H9 (cell line): ENCODE results near the gene PRICKLE1. TPM values are rescaled to one million over a fixed set of nuclear protein-coding genes. Genes with fewer than 3 reads are reported as not detected.

Source experiments
- DNase-seq: peaks from one replicate; pipeline ENCODE4 v3.0.0-alpha.2; 2017
- H2AFZ ChIP-seq: one replicate; pipeline ENCODE4 v1.6.1; 2013; ENCODE audit warnings: mild to moderate bottlenecking, low read length, control low read depth, moderate library complexity
- H2AK5ac ChIP-seq: 2 replicates; pipeline ENCODE4 v1.6.1; 2013; ENCODE audit warnings: low read length, control low read depth, mixed read lengths; ENCODE audit not compliant: insufficient read length
- H2BK120ac ChIP-seq: one replicate; pipeline ENCODE4 v1.6.1; 2013; ENCODE audit warnings: low read depth, mild to moderate bottlenecking, low read length, control low read depth, inconsistent platforms; ENCODE audit not compliant: poor library complexity, severe bottlenecking
- H2BK12ac ChIP-seq: 2 replicates; pipeline ENCODE4 v1.6.1; 2013; ENCODE audit warnings: low read length, control low read depth, mixed read lengths, low read depth; ENCODE audit not compliant: insufficient read length
- H2BK15ac ChIP-seq: 2 replicates; pipeline ENCODE4 v1.6.1; 2013; ENCODE audit warnings: low read depth, low read length, control low read depth
- H2BK20ac ChIP-seq: one replicate; pipeline ENCODE4 v1.6.1; 2013; ENCODE audit warnings: low read depth, mild to moderate bottlenecking, low read length, control low read depth, inconsistent platforms; ENCODE audit not compliant: poor library complexity, severe bottlenecking
- H2BK5ac ChIP-seq: 2 replicates; pipeline ENCODE4 v1.6.1; 2013; ENCODE audit warnings: low read length, control low read depth, mixed read lengths; ENCODE audit not compliant: insufficient read length
- H3K14ac ChIP-seq: 2 replicates; pipeline ENCODE4 v1.6.1; 2013; ENCODE audit warnings: low read length, control low read depth; ENCODE audit not compliant: insufficient read depth
- H3K18ac ChIP-seq: 2 replicates; pipeline ENCODE4 v1.6.1; 2013; ENCODE audit warnings: low read depth, mild to moderate bottlenecking, mixed read lengths, low read length, control low read depth; ENCODE audit not compliant: insufficient read length
- H3K23ac ChIP-seq: 2 replicates; pipeline ENCODE4 v1.6.1; 2013; ENCODE audit warnings: low read length, control low read depth, mixed read lengths, low read depth; ENCODE audit not compliant: insufficient read length
- H3K23me2 ChIP-seq: 2 replicates; pipeline ENCODE4 v1.6.1; 2013; ENCODE audit warnings: low read depth, mild to moderate bottlenecking, mixed read lengths, low read length, control low read depth; ENCODE audit not compliant: insufficient read length, poor library complexity, severe bottlenecking
- H3K27ac ChIP-seq: 2 replicates; pipeline ENCODE4 v1.5.1; 2013; ENCODE audit warnings: low read length, control low read depth, mixed read lengths, low read depth; ENCODE audit not compliant: insufficient read length
- H3K27me3 ChIP-seq: 2 replicates; pipeline ENCODE4 v1.6.1; 2013; ENCODE audit warnings: low read length, control low read depth, inconsistent platforms; ENCODE audit not compliant: insufficient read depth
- H3K4ac ChIP-seq: 2 replicates; pipeline ENCODE4 v1.6.1; 2013; ENCODE audit warnings: low read depth, mild to moderate bottlenecking, control low read depth, inconsistent platforms, low read length, moderate library complexity
- H3K4me1 ChIP-seq: 2 replicates; pipeline ENCODE4 v1.6.1; 2013; ENCODE audit warnings: low read length, control low read depth, inconsistent platforms; ENCODE audit not compliant: insufficient read depth
- H3K4me2 ChIP-seq: 2 replicates; pipeline ENCODE4 v1.6.1; 2013; ENCODE audit warnings: low read length, control low read depth, mixed read lengths; ENCODE audit not compliant: insufficient read length, insufficient read depth
- H3K56ac ChIP-seq: 2 replicates; pipeline ENCODE4 v1.6.1; 2013; ENCODE audit warnings: low read depth, mild to moderate bottlenecking, mixed read lengths, low read length, control low read depth; ENCODE audit not compliant: insufficient read length
- H3K79me1 ChIP-seq: 2 replicates; pipeline ENCODE4 v1.6.1; 2013; ENCODE audit warnings: low read depth, mild to moderate bottlenecking, moderate library complexity, low read length, control low read depth, inconsistent platforms; ENCODE audit not compliant: insufficient read depth, poor library complexity, severe bottlenecking
- H3K79me2 ChIP-seq: 2 replicates; pipeline ENCODE4 v1.6.1; 2013; ENCODE audit warnings: low read length, control low read depth, inconsistent platforms; ENCODE audit not compliant: insufficient read depth
- H3K9ac ChIP-seq: 2 replicates; pipeline ENCODE4 v1.6.1; 2013; ENCODE audit warnings: low read length, control low read depth, mixed read lengths; ENCODE audit not compliant: insufficient read length; ENCODE audit errors: extremely low read depth
- H3K9me3 ChIP-seq: one replicate; pipeline ENCODE4 v1.6.1; 2013; ENCODE audit warnings: low read depth, low read length, inconsistent platforms; ENCODE audit not compliant: control insufficient read depth
- H3T11ph ChIP-seq: one replicate; pipeline ENCODE4 v1.6.1; 2013; ENCODE audit warnings: mild to moderate bottlenecking, low read length, control low read depth, inconsistent platforms
- H4K20me1 ChIP-seq: one replicate; pipeline ENCODE4 v1.6.1; 2013; ENCODE audit not compliant: control insufficient read depth, insufficient read length, insufficient read depth
- H4K5ac ChIP-seq: 2 replicates; pipeline ENCODE4 v1.6.1; 2013; ENCODE audit warnings: low read depth, mild to moderate bottlenecking, mixed read lengths, low read length, control low read depth; ENCODE audit not compliant: insufficient read length
- H4K8ac ChIP-seq: replicated peaks from 2 replicates; pipeline ENCODE4 v1.6.1; 2013; ENCODE audit warnings: low read length, control low read depth, mixed read lengths, low read depth; ENCODE audit not compliant: insufficient read length
- H4K91ac ChIP-seq: 2 replicates; pipeline ENCODE4 v1.6.1; 2013; ENCODE audit warnings: low read depth, mild to moderate bottlenecking, moderate library complexity, mixed read lengths, low read length, control low read depth; ENCODE audit not compliant: insufficient read length
- H3K27ac Mint-ChIP-seq, 3 experiments: 2 replicates in 2 of 3; 3 replicates in 1 of 3; pipeline ENCODE4 v1.8.0; 2020 to 2021; ENCODE audit warnings: mixed read lengths in 3 of 3, mild to moderate bottlenecking in 1 of 3, moderate library complexity in 1 of 3
- H3K27me3 Mint-ChIP-seq: 2 replicates; pipeline ENCODE4 v1.8.0; 2021; ENCODE audit warnings: low read depth, mild to moderate bottlenecking, moderate library complexity, mixed read lengths
- H3K36me3 Mint-ChIP-seq, 3 experiments: 2 replicates in 2 of 3; 3 replicates in 1 of 3; pipeline ENCODE4 v1.8.0; 2020 to 2021; ENCODE audit warnings: low read depth in 3 of 3, mixed read lengths in 3 of 3; ENCODE audit not compliant: insufficient read depth in 1 of 3
- H3K4me1 Mint-ChIP-seq, 2 experiments: 2 replicates each; pipeline ENCODE4 v1.8.0; 2020; ENCODE audit warnings: mixed read lengths in 2 of 2
- H3K4me3 Mint-ChIP-seq, 2 experiments: 2 replicates in 1 of 2; 3 replicates in 1 of 2; pipeline ENCODE4 v1.8.0; 2020 to 2021; ENCODE audit warnings: mild to moderate bottlenecking in 2 of 2, mixed read lengths in 2 of 2, moderate library complexity in 1 of 2
- H3K9me3 Mint-ChIP-seq, 2 experiments: 2 replicates in 1 of 2; 3 replicates in 1 of 2; pipeline ENCODE4 v1.8.0; 2020; ENCODE audit warnings: mild to moderate bottlenecking in 2 of 2, mixed read lengths in 2 of 2, moderate library complexity in 1 of 2
- WGBS: extraction: QIAGEN DNeasy Blood & Tissue Kit; methylation state at CpG from one replicate; pipeline ENCODE4 v1.1.7; 2013; ENCODE audit warnings: missing lambda C conversion rate, low lambda C conversion rate, mixed read lengths; ENCODE audit not compliant: insufficient read length; ENCODE audit errors: extremely low coverage; 5-methylcytosine and 5-hydroxymethylcytosine counted together
- total RNA-seq: library from RNA; stranded (reverse); gene quantifications from 2 replicates; pipeline ENCODE4 v1.2.1, GENCODE V29; 2021
- TF ChIP-seq, protein P1 (sequence below): fragments of 200-600 bp; sonication (generic); conservative IDR thresholded peaks from 3 replicates; pipeline ENCODE4 v1.8.0; 2021; ENCODE audit warnings: antibody characterized with exemption, mild to moderate bottlenecking

The PRICKLE1 gene
- total RNA-seq, 1 experiment from 2014 or later, result 20.5 TPM

DNA sequence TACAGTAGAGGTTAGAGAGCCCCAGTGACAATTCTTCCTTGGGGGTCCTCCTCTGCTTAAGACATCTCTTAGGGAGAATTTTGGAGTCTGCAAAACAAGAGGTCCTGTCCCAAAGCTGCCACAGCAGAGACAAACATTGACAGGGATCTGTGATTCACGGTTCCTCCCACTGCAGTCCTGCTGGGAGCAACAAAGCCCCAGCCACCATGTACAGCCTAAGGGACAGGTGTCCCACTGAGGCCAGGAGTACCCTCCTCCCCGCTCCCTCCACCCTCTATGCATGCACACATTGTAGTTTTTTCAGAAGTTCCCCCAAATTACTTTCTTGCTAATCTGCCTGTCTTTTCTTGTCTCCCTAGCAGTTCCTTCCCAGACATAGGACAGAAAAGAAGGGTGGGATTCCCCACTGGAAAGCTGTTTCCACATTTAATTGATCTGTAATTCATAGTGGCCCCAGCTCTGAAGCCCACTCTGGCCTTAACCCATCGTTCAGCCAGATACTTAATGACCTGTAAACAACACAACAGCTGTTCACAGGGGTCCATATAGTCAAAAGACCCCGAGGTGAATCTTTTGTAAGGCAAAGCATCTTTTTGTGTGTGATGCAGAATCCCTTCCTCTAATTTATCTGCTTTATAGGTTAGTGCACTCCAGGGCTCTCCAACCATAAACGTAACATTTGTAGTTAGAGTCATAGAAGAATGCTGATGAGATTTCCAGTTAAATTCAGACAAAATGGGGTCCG lies 13.9 kb upstream of the PRICKLE1 start:
- H3K4ac ChIP-seq, result no peak overlapping the region
- H3K4me1 ChIP-seq, result no peaks in the 10 kb centered on the region; the same call in 1 of the 2 replicates
- no peak overlapping the region for H3K4me2 ChIP-seq
- Mint-ChIP-seq H3K4me3 (no peak overlapping the region; a peak in 1 of 5 replicates), H3K27me3 (peaks cover 5% of the 10 kb centered on the region; the same call in 1 of the 2 replicates), H3K36me3 (no peaks in the 10 kb centered on the region), H3K9me3 (no peaks in the 10 kb centered on the region; a peak in 1 of 5 replicates), H3K27ac (0 out of 7 replicates have a peak overlapping the region, but pooled peaks of 1 of the 3 experiments have one; percentile 36), H3K4me1 (peaks cover 20 to 24% of the 10 kb centered on the region in 2 experiments)
- H3K27me3 ChIP-seq, result no peaks in the 10 kb centered on the region
- H2BK15ac ChIP-seq, result no peak overlapping the region
- DNase-seq, result no peak
- no peaks in the 10 kb centered on the region for H3K79me1 ChIP-seq
- no peak overlapping the region for H4K8ac ChIP-seq
- H2AFZ ChIP-seq, result no peak overlapping the region
- H3K14ac ChIP-seq, result no peak overlapping the region
- TF ChIP-seq, protein P1, sequence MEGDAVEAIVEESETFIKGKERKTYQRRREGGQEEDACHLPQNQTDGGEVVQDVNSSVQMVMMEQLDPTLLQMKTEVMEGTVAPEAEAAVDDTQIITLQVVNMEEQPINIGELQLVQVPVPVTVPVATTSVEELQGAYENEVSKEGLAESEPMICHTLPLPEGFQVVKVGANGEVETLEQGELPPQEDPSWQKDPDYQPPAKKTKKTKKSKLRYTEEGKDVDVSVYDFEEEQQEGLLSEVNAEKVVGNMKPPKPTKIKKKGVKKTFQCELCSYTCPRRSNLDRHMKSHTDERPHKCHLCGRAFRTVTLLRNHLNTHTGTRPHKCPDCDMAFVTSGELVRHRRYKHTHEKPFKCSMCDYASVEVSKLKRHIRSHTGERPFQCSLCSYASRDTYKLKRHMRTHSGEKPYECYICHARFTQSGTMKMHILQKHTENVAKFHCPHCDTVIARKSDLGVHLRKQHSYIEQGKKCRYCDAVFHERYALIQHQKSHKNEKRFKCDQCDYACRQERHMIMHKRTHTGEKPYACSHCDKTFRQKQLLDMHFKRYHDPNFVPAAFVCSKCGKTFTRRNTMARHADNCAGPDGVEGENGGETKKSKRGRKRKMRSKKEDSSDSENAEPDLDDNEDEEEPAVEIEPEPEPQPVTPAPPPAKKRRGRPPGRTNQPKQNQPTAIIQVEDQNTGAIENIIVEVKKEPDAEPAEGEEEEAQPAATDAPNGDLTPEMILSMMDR, result no peak
- H3K79me2 ChIP-seq, result no peaks in the 10 kb centered on the region
- no peak overlapping the region for H3K56ac ChIP-seq
- no peak overlapping the region for H2BK12ac ChIP-seq
- H3T11ph ChIP-seq, result no peak overlapping the region
- no peaks in the 10 kb centered on the region for H3K23me2 ChIP-seq
- no peak overlapping the region for H4K5ac ChIP-seq
- no peaks in the 10 kb centered on the region for H4K20me1 ChIP-seq
- no CpG with 5 or more reads among the region's 6 CpGs for WGBS
- H3K18ac ChIP-seq, result no peak overlapping the region
- no peak overlapping the region for H3K27ac ChIP-seq
- no peak overlapping the region for H3K9ac ChIP-seq
- no peak overlapping the region for H3K23ac ChIP-seq
- H2AK5ac ChIP-seq, result no peak overlapping the region
- no peak overlapping the region for H2BK120ac ChIP-seq
- H3K9me3 ChIP-seq, result no peaks in the 10 kb centered on the region
- no peak overlapping the region for H2BK5ac ChIP-seq
- H4K91ac ChIP-seq, result no peak overlapping the region
- H2BK20ac ChIP-seq, result no peak overlapping the region
